ENCODE measurements around the gene ARHGEF4.
"Not testable (repeated sequence)": the region's sequence is repeated elsewhere in the genome, so short reads cannot be mapped to it uniquely, and the experiment has no call there.

ARHGEF4 gene

DNA sequence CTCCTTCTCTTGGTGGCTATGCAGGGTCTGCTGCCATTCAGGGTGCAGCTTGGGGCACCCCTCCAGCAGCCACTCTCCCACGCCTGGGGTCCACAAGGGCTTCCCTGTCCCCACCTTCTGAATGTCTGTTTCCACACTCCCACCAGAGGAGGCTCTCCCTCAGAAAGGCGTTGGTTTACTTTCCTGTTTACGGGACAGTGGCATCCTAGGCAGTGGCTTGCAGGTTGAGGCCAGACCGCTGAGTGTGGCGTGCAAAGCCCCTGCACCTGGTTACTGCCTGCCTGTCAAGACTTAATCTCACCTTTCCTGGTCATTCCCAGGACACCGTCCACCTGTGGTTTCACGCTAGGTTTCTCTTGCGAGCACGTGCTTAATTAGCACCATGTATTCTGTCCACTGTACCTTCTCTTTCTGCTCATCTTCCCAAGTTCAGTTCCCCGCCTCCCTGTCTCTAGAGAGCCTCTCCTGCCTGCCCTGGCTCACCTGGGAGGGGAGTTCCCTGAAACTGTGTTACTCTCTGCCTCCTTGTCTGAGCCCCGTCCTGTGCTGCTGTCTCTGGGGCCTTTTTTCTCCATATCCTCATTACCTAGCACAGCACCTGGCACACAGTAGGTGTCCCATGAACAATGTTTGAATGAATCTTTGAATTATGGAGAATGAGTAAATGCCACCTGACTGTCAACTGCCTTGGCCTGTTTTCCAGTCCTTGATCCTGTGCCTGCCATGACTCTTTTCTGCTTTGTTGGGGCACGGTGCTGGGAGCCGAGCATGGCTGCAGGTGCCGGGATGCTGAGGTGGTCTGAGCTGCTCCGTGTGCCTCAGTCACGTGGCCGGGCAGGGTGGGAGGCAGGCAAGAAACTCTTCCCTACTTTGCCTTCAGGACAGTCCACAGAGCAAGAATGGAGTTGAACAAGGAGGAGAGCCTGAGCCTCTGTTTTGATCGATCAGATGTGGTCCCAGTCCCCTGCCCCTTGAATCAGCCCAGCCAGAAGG lies 56.4 kb downstream of the ARHGEF4 start:
- no peaks in the 10 kb centered on the region for H3K36me3 Mint-ChIP-seq (ENCODE audit: low read depth)
- H3K27me3 Mint-ChIP-seq, result peaks cover 24% of the 10 kb centered on the region
- no peaks in the 10 kb centered on the region for H3K9me3 Mint-ChIP-seq
- H3K27ac Mint-ChIP-seq, result no peak overlapping the region
- H3K4me1 Mint-ChIP-seq (ENCODE audit: low read depth), result no peaks in the 10 kb centered on the region
- H3K4me3 Mint-ChIP-seq, result no peak overlapping the region
- DNase-seq, result no peak

DNA sequence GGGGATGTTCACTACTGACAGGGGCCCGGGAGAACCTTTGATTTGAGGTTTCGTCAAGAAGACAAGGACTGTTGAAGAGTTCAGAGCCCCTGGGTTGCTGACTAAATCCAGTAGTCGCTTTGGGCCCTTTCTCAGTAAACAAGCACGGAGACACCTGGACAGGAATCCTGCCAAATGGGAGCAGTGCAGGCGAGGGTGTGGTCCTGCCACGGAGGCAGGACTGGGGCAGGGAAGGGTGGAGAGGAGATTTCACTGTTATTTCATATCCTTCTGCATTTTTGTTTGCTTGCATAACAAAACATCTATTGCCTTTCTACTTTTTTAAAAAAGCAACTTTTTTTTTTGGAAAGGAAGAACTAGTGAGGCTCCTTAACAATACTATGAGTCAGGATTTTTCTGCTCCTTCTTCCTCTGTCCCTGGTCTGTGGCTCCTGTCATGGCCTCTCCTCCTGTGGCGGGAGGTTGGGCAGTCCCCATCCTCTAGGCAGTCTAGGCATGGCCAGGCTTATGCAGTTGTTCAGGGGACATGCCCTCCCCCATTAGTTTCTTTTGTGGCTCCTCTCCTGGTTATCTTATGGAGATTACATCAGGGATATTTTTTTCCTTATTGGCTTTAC lies 57.7 kb downstream of the ARHGEF4 start:
- Mint-ChIP-seq H3K27me3 (peaks cover 26% of the 10 kb centered on the region), H3K4me1 (ENCODE audit: low read depth) (no peaks in the 10 kb centered on the region)

GRCh38 chr2:130896813-130897212 lies 60.1 kb downstream of the ARHGEF4 start:
- Mint-ChIP-seq H3K27me3 (peaks cover 27% of the 10 kb centered on the region), H3K4me1 (ENCODE audit: low read depth) (no peaks in the 10 kb centered on the region), H3K27ac (no peak overlapping the region), H3K9me3 (no peaks in the 10 kb centered on the region), H3K36me3 (ENCODE audit: low read depth) (no peaks in the 10 kb centered on the region), H3K4me3 (no peak overlapping the region)
- no peak for DNase-seq

More for the DNA sequence above, 57.7 kb downstream of the ARHGEF4 start:
- Mint-ChIP-seq H3K4me3 (no peak overlapping the region), H3K9me3 (no peaks in the 10 kb centered on the region), H3K36me3 (ENCODE audit: low read depth) (no peaks in the 10 kb centered on the region), H3K27ac (no peak overlapping the region)
- DNase-seq, result no peak

DNA sequence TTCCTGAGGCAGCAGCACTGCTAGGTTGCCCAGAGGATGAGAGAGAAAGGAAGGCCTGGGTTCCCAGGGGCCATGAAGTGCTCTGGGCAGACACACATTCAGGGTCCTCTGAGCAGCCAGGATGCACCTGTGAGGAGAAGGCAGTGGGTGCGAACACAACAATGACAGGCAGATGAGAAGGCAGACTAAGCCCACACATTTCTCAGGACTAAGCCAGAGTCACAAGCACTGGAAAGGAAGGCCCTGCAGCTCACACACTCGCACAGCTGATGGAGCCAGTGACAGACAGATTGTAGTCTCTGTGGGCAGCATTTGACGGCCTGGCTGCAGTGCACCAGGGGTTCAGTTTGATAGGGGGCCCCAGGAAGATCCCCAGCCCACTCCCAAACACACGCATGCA lies 61.8 kb downstream of the ARHGEF4 start:
- Mint-ChIP-seq H3K9me3 (no peaks in the 10 kb centered on the region), H3K4me3 (no peak overlapping the region), H3K4me1 (ENCODE audit: low read depth) (no peaks in the 10 kb centered on the region), H3K27me3 (peaks cover 17% of the 10 kb centered on the region), H3K36me3 (ENCODE audit: low read depth) (no peaks in the 10 kb centered on the region), H3K27ac (no peak overlapping the region)
- no peak for DNase-seq

DNA sequence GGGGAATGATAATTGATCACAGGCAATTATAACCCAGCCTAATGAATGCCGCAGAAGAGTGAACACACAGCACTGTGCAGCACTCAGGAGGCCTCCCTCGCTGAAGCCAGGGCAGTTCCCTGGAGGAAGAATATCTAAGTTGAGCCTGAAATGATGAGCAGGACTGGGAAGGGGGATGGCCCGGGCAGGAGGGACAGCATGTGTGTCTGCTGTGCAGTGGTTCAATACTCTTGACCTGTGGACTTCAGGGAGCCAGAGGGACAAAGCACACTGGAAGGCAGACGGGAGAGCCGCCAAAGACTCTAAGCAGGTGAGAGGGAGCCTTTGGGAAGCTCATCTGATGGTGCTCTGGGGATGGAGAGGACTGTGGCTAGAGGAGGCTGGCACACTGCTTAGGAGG lies 62.6 kb downstream of the ARHGEF4 start:
- H3K4me1 Mint-ChIP-seq (ENCODE audit: low read depth), result no peaks in the 10 kb centered on the region
- H3K9me3 Mint-ChIP-seq, result no peaks in the 10 kb centered on the region
- no peak overlapping the region for H3K27ac Mint-ChIP-seq
- no peak for DNase-seq
- peaks cover 12% of the 10 kb centered on the region for H3K27me3 Mint-ChIP-seq
- no peaks in the 10 kb centered on the region for H3K36me3 Mint-ChIP-seq (ENCODE audit: low read depth)
- no peak overlapping the region for H3K4me3 Mint-ChIP-seq

DNA sequence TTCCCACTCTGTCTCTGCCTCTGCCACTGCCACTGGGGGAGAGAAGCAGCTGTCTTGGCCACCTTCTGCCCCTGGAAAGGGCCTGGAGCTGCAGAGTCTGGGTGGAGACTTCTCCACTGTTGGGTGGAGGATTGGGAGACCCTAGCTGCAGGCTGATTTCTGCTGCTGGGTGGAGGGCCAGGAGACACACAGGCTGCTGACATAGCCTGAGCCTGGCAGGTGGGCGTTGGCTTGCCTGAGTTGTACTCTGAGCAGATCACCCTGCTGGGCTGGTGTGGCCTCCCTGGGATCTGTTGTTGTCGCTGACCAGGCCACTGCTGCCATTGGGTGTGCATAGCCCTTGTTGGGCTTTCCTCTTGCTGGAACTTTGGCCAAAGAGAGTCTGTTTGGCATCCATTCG lies 64.3 kb downstream of the ARHGEF4 start:
- no peaks in the 10 kb centered on the region for H3K36me3 Mint-ChIP-seq (ENCODE audit: low read depth)
- H3K27me3 Mint-ChIP-seq, result peaks cover 7% of the 10 kb centered on the region
- H3K4me3 Mint-ChIP-seq, result no peak overlapping the region
- no peaks in the 10 kb centered on the region for H3K9me3 Mint-ChIP-seq
- no peak overlapping the region for H3K27ac Mint-ChIP-seq
- no peaks in the 10 kb centered on the region for H3K4me1 Mint-ChIP-seq (ENCODE audit: low read depth)
- no peak for DNase-seq

- peaks cover 11% of the 10 kb centered on the region for H3K27me3 Mint-ChIP-seq
- H3K4me1 Mint-ChIP-seq (ENCODE audit: low read depth); H3K36me3 Mint-ChIP-seq (ENCODE audit: low read depth); H3K9me3 Mint-ChIP-seq; H3K4me3 Mint-ChIP-seq; H3K27ac Mint-ChIP-seq; DNase-seq: not testable (repeated sequence)
These were observed 64.9 kb downstream of the ARHGEF4 start for GRCh38 chr2:130901626-130902025.

- DNase-seq, result no peak
- no peak overlapping the region for H3K27ac Mint-ChIP-seq
- H3K4me3 Mint-ChIP-seq, result no peak overlapping the region
- no peaks in the 10 kb centered on the region for H3K4me1 Mint-ChIP-seq (ENCODE audit: low read depth)
- H3K27me3 Mint-ChIP-seq, result peaks cover 18% of the 10 kb centered on the region
- H3K36me3 Mint-ChIP-seq (ENCODE audit: low read depth), result no peaks in the 10 kb centered on the region
- H3K9me3 Mint-ChIP-seq, result no peaks in the 10 kb centered on the region
These were observed 72.1 kb downstream of the ARHGEF4 start for GRCh38 chr2:130908832-130909231.

GRCh38 chr2:130910931-130911330 lies 74.2 kb downstream of the ARHGEF4 start:
- H3K27me3 Mint-ChIP-seq, result peaks cover 27% of the 10 kb centered on the region
- no peaks in the 10 kb centered on the region for H3K36me3 Mint-ChIP-seq (ENCODE audit: low read depth)
- no peaks in the 10 kb centered on the region for H3K9me3 Mint-ChIP-seq
- no peak overlapping the region for H3K4me3 Mint-ChIP-seq
- no peaks in the 10 kb centered on the region for H3K4me1 Mint-ChIP-seq (ENCODE audit: low read depth)
- no peak for DNase-seq
- no peak overlapping the region for H3K27ac Mint-ChIP-seq

- no peak overlapping the region for H3K27ac Mint-ChIP-seq
- no peak for DNase-seq
- H3K27me3 Mint-ChIP-seq, result peaks cover 23% of the 10 kb centered on the region
- no peaks in the 10 kb centered on the region for H3K36me3 Mint-ChIP-seq (ENCODE audit: low read depth)
- H3K4me1 Mint-ChIP-seq (ENCODE audit: low read depth), result no peaks in the 10 kb centered on the region
- no peak overlapping the region for H3K4me3 Mint-ChIP-seq
- H3K9me3 Mint-ChIP-seq, result no peaks in the 10 kb centered on the region
These were observed 74.8 kb downstream of the ARHGEF4 start for GRCh38 chr2:130911482-130911881.

DNA sequence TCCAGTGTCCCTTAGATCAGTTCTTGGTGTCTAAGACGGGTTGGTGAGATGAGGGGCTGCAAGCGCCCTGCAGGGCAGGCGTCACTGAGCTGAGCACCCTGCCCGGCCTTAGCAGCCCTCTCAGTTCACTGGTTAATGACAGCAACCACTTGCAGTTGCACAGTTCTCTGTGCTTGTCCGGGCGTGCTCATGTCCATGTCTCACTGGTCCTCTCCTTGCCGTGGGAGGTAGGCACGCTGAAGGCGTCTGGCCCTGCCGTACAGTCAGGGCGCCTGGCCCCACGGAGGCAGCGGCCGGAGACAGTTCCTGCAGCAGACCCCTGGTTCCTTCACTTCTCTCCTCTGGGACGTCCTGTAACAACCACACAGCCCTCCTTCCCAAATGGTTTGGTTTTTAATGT lies 75.3 kb downstream of the ARHGEF4 start:
- peaks cover 24% of the 10 kb centered on the region for H3K27me3 Mint-ChIP-seq
- no peaks in the 10 kb centered on the region for H3K4me1 Mint-ChIP-seq (ENCODE audit: low read depth)
- no peak overlapping the region for H3K4me3 Mint-ChIP-seq
- no peaks in the 10 kb centered on the region for H3K36me3 Mint-ChIP-seq (ENCODE audit: low read depth)
- no peak overlapping the region for H3K27ac Mint-ChIP-seq
- no peaks in the 10 kb centered on the region for H3K9me3 Mint-ChIP-seq
- DNase-seq, result no peak

DNA sequence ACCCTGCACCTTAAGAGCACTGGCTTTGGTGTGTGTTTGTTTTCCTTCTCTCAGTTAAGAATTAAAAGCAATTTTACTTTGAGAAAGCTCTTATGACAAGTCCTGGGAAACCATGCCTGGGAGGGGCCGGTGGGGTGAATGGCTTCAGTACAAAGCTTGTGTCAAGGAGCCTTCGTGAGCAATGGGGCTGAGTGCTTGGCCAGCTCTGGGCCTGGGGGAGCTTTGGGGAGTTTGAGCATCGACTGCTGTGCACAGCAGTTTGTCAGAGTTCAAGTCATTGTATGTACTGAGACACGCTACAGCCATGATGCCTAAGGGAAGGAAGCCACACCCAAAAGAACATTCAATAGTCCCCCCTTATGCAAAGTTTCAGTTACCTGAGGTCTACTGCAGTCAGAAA lies 75.8 kb downstream of the ARHGEF4 start:
- no peaks in the 10 kb centered on the region for H3K9me3 Mint-ChIP-seq

GRCh38 chr2:130913891-130914290 lies 77.2 kb downstream of the ARHGEF4 start:
- no peaks in the 10 kb centered on the region for H3K9me3 Mint-ChIP-seq
- H3K4me1 Mint-ChIP-seq (ENCODE audit: low read depth), result no peaks in the 10 kb centered on the region
- peaks cover 28% of the 10 kb centered on the region for H3K27me3 Mint-ChIP-seq
- H3K27ac Mint-ChIP-seq, result no peak overlapping the region
- H3K4me3 Mint-ChIP-seq, result no peak overlapping the region
- DNase-seq, result no peak
- no peaks in the 10 kb centered on the region for H3K36me3 Mint-ChIP-seq (ENCODE audit: low read depth)

More for the DNA sequence above, 75.8 kb downstream of the ARHGEF4 start:
- DNase-seq, result no peak
- Mint-ChIP-seq H3K36me3 (ENCODE audit: low read depth) (no peaks in the 10 kb centered on the region), H3K4me1 (ENCODE audit: low read depth) (no peaks in the 10 kb centered on the region), H3K4me3 (no peak overlapping the region), H3K27me3 (peaks cover 29% of the 10 kb centered on the region), H3K27ac (no peak overlapping the region)

- peaks cover 26% of the 10 kb centered on the region for H3K27me3 Mint-ChIP-seq
- no peaks in the 10 kb centered on the region for H3K4me1 Mint-ChIP-seq (ENCODE audit: low read depth)
- H3K27ac Mint-ChIP-seq, result no peak overlapping the region
- H3K9me3 Mint-ChIP-seq, result no peaks in the 10 kb centered on the region
- no peaks in the 10 kb centered on the region for H3K36me3 Mint-ChIP-seq (ENCODE audit: low read depth)
- DNase-seq, result no peak
- H3K4me3 Mint-ChIP-seq, result no peak overlapping the region
These were observed 78.4 kb downstream of the ARHGEF4 start for GRCh38 chr2:130915149-130915548.
